Osteocyte (in vitro differentiated cells): ENCODE data around the gene GARNL3. TPM values are rescaled to one million over a fixed set of nuclear protein-coding genes. Genes with fewer than 3 reads are reported as not detected.

Experiments
- DNase-seq: peaks from one replicate; pipeline ENCODE4 v3.0.0; 2021; ENCODE audit warnings: mixed read lengths; ENCODE audit not compliant: unreplicated experiment; ENCODE audit errors: extremely low spot score
- H3K27ac Mint-ChIP-seq: one replicate; pipeline ENCODE4 v1.8.0; 2021; ENCODE audit warnings: mild to moderate bottlenecking, mixed read lengths; ENCODE audit not compliant: unreplicated experiment
- H3K27me3 Mint-ChIP-seq: one replicate; pipeline ENCODE4 v1.8.0; 2021; ENCODE audit warnings: mixed read lengths; ENCODE audit not compliant: unreplicated experiment
- H3K36me3 Mint-ChIP-seq: one replicate; pipeline ENCODE4 v1.8.0; 2021; ENCODE audit warnings: mixed read lengths; ENCODE audit not compliant: unreplicated experiment
- H3K4me1 Mint-ChIP-seq: one replicate; pipeline ENCODE4 v1.8.0; 2021; ENCODE audit warnings: mixed read lengths; ENCODE audit not compliant: unreplicated experiment
- H3K4me3 Mint-ChIP-seq: one replicate; pipeline ENCODE4 v1.8.0; 2021; ENCODE audit warnings: mild to moderate bottlenecking, moderate library complexity, mixed read lengths; ENCODE audit not compliant: unreplicated experiment
- H3K9me3 Mint-ChIP-seq: one replicate; pipeline ENCODE4 v1.8.0; 2021; ENCODE audit warnings: mixed read lengths; ENCODE audit not compliant: unreplicated experiment
- CTCF ChIP-seq: fragments of 200-600 bp; sonication (generic); IDR thresholded peaks from 2 replicates; pipeline ENCODE4 v1.5.0; 2021; ENCODE audit warnings: antibody characterized with exemption, mild to moderate bottlenecking, moderate library complexity
- total RNA-seq: library from RNA; stranded (reverse); gene quantifications from 2 replicates; pipeline ENCODE4 v1.2.1, GENCODE V29; 2021

The GARNL3 gene
- total RNA-seq, 1 donor from 2014 or later: 6.0 TPM

- Mint-ChIP-seq H3K4me1 (no peaks in the 10 kb centered on the region), H3K4me3 (no peak overlapping the region), H3K9me3 (no peaks in the 10 kb centered on the region), H3K27me3 (no peaks in the 10 kb centered on the region), H3K36me3 (no peaks in the 10 kb centered on the region), H3K27ac (no peak overlapping the region)
- no peak for TF ChIP-seq CTCF
- no peak for DNase-seq
These were observed 36.4 kb downstream of the GARNL3 start for GRCh38 chr9:127300886-127301447.

DNA sequence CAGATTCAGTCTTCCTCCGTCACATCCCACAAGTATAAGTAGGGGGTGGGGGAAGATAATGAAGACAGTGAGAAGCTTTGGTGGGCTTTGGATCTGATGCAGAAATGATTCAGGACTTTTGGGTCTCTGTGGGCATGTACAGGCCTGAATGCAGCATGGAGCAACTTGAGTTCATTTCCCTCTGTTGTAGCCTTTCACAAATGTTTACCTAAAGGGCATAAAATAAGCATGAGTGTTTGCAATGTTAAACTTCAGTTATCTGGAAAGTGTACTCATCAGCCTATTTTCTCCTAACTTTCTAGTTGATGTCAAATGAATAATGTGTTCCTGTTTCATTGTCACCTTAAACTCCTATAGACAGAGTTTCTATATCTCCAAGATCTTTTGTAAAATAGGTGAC lies 39.3 kb downstream of the GARNL3 start:
- H3K27ac Mint-ChIP-seq: no peak overlapping the region
- no peak overlapping the region for H3K4me3 Mint-ChIP-seq
- no peak for TF ChIP-seq CTCF
- DNase-seq: no peak
- H3K36me3 Mint-ChIP-seq: no peaks in the 10 kb centered on the region
- peaks cover 2% of the 10 kb centered on the region for H3K4me1 Mint-ChIP-seq
- no peaks in the 10 kb centered on the region for H3K27me3 Mint-ChIP-seq
- H3K9me3 Mint-ChIP-seq: no peaks in the 10 kb centered on the region

- Mint-ChIP-seq H3K9me3 (no peaks in the 10 kb centered on the region), H3K36me3 (no peaks in the 10 kb centered on the region), H3K27me3 (no peaks in the 10 kb centered on the region), H3K4me3 (no peak overlapping the region), H3K27ac (no peak overlapping the region), H3K4me1 (peaks cover 8% of the 10 kb centered on the region)
- TF ChIP-seq CTCF: no peak
- no peak for DNase-seq
These were observed 40.7 kb downstream of the GARNL3 start for GRCh38 chr9:127305206-127305837.

GRCh38 chr9:127305838-127306226 lies 41.3 kb downstream of the GARNL3 start:
- no peak overlapping the region for H3K27ac Mint-ChIP-seq

More at GRCh38 chr9:127305838-127306226, 41.3 kb downstream of the GARNL3 start:
- Mint-ChIP-seq H3K9me3 (no peaks in the 10 kb centered on the region), H3K4me1 (peaks cover 8% of the 10 kb centered on the region), H3K36me3 (no peaks in the 10 kb centered on the region), H3K27me3 (no peaks in the 10 kb centered on the region), H3K4me3 (no peak overlapping the region)
- TF ChIP-seq CTCF: no peak
- DNase-seq: no peak
